HG02678 (cell line): ENCODE measurements around the gene GTF2IRD1.
"Not testable (repeated sequence)": the region's sequence is repeated elsewhere in the genome, so short reads cannot be mapped to it uniquely, and the experiment has no call there.

Experiments
- ATAC-seq: cut with Tn5 transposase; IDR thresholded peaks from one replicate; pipeline ENCODE4 v1.9.1; 2021; ENCODE audit warnings: mild to moderate bottlenecking, moderate library complexity; ENCODE audit not compliant: unreplicated experiment

Gene GTF2IRD1

DNA sequence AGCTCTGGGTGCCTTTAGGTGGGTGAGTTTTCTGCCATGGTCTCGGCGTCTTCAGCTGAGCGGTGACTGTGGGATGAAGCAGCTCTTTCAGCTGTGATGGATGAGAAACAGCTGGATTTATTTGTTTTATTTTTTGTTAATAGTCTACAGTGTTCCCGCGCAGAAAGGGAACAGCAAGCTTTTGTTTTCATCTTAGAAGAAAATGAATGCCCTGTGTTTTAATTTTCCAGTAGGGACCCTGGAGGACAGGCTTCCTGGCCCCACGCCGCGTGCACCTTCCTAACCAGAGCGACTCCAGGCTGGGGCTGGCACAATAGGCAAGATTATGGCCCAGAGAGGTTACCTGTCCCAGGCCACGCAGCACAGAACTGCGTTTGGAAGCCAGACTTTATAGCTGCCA is 57.6 kb downstream of the GTF2IRD1 start:
- ATAC-seq = no peak

DNA sequence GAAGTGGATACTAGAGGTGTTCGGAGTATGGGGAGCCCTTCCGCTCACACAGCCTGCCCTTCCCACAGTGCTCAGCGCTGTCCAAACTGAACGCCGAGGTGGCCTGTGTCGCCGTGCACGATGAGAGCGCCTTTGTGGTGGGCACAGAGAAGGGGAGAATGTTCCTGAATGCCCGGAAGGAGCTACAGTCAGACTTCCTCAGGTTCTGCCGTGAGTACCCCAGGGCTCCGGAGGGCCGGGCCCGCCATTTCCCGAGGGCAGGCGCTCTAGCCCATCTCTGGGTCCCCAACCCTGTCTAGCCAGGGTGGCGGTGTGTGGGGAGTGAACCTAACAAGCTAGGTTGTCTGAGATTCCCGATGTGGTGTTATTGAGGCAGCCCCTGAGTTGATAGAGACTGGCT is 59.1 kb downstream of the GTF2IRD1 start:
- no peak for ATAC-seq

DNA sequence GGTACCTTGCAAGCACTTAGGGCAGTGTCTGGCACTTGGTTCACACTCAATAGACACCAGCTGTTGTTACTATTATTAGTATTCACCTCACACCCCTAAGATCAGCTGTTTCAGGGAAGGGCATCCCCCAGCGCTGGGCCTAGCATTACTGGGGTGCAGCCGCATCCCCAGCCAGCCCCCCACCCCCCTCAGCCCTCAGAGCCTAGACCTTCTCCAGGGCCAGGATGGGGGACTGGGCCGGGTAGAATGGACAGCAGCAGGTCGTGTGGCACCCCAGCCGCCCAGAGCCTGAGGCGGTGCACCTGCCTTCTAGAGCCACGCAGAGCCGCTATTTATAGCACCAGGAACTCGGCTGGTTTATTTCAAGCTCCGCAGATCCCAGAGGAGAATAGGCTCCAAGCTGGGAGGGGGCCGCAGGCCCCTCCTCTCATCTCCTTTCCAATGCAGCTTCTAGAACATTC is 60.5 kb downstream of the GTF2IRD1 start:
- no peak for ATAC-seq

DNA sequence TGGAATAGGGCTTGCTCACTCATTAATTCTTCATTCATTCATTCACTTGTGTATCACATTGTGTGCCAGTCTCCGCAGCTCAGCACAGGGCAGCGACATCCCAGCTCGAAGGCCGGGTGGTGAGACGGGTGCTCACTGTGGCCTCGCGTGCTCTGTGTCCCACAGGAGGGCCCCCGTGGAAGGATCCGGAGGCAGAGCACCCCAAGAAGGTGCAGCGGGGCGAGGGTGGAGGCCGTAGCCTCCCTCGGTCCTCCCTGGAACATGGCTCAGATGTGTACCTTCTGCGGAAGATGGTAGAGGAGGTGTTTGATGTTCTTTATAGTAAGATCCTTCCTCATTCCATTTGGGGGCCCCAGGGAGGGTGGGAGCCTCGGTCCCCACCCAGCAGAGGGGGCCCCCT is 61.6 kb downstream of the GTF2IRD1 start:
- no peak for ATAC-seq

DNA sequence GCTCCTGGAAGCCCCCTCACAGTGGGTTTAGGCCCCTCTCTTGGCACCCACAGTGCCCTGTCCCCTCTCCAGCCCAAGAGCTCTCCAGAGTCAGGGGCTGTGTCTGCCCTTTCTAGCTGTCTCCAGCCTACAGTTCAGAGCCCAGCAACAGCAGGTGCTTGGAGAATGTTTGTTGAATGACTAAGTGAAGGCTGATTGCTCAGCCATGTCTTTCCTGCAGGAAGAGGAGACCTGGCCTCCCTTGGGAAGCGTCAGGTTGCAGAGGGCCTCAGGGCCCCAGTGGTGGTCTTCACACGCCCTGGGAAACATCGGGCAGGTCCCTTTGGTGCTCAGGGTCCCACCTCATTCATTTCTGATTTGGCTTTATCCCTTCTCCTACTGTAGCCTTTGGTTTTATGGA is 62.5 kb downstream of the GTF2IRD1 start:
- no peak for ATAC-seq

DNA sequence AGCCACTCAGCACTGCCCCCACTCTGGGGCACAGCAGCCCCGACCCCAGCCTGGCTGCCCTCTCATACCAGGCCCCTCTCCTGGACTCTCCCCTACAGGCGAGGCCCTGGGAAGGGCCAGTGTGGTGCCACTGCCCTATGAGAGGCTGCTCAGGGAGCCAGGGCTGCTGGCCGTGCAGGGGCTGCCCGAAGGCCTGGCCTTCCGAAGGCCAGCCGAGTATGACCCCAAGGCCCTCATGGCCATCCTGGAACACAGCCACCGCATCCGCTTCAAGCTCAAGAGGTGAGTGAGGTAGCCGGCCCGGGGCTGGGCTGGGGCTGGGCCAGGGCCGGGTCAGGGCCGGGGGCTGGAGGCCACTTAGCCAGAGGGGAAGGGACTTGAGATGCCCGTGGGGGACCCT is 64.3 kb downstream of the GTF2IRD1 start:
- ATAC-seq = no peak

DNA sequence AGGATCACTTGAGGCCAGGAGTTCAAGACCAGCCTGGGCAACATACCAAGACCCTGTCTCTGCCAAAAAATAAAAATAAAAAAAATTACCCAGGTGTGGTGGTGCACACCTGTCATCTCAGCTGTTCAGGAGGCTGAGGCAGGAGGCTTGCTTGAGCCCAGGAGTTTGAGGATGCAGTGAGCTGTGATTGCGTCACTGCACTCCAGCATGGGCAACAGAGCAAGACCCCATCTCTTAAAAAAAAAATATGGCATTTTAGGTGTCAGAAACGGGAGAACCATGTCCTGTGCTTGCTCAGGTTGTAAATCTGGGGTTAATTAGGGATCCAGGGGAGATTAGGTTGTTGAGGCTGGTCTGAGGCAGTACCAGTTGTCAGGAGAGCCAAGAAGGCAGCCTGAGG is 64.9 kb downstream of the GTF2IRD1 start:
- ATAC-seq = no peak

DNA sequence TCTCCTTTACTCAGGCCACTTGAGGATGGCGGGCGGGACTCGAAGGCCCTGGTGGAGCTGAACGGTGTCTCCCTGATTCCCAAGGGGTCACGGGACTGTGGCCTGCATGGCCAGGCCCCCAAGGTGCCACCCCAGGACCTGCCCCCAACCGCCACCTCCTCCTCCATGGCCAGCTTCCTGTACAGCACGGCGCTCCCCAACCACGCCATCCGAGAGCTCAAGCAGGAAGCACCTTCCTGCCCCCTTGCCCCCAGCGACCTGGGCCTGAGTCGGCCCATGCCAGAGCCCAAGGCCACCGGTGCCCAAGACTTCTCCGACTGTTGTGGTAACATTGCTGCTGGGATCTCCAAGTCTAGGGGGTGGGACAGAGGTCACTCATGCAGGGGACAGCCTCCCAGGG is 65.7 kb downstream of the GTF2IRD1 start:
- no peak for ATAC-seq

DNA sequence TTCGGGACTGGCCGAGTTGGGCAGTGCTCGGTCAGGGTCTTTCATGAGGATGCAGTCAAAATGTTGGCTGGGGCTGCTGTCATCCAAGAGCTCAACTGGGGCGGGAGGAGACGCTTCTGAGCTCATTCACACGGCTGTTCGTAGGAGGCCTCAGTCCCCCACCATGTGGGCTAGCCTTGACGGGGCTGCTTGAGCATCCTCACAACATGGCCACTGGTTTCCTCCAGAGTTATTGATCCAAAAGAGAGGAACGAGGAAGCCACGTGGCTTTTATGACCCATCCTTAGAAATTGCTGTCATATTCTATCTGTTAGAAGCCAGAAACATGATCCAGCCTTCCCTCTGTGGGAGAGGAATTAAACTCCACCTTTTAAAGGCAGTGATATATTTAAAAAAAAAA is 68.1 kb downstream of the GTF2IRD1 start:
- ATAC-seq = no peak

DNA sequence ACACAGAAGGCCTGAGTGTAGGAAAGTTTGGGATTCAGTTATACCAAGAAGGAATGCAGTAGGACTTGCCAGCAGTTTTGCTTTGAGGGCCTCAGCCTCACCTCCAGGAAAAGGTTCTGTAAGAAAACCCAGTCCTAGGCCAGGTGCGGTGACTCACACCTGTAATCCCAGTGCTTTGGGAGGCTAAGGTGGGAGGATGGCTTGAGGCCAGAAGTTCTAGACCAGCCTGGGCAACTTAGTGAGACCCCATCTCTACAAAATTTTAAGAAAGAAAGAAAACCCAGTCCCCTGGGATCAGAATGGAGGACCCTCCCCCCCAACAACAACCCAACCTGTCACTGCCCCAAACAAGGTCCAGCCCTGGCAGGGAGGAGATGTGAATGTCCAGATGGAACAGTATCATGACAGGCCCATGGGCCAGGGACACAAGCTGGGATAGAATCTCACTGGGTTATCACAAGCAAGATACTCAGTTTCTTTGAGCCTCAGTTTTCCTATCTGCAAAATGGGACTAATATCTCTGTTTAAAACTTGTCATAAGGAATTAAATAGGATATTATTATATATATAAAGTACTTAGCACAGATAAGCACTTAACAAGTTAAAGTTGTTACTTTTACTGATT is 68.7 kb downstream of the GTF2IRD1 start:
- ATAC-seq = no peak

DNA sequence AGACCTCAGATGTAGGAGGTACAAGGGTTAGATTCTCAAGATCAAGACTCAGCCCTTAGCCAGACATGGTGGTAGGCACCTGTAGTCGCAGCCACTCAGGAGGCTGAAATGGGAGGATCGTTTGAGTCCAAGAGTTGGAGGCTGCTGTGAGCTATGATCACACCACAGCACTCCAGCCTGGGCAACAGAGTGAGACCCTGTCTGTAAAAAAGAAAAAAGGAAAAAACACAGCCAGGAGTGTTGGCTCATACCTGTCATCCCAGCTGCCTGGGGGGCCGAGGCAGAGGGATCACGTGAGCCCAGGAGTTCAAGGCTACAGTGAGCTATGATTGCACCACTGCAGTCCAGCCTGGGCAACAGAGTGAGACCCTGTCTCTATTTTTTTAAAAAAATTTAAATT is 69.3 kb downstream of the GTF2IRD1 start:
- ATAC-seq = no peak

DNA sequence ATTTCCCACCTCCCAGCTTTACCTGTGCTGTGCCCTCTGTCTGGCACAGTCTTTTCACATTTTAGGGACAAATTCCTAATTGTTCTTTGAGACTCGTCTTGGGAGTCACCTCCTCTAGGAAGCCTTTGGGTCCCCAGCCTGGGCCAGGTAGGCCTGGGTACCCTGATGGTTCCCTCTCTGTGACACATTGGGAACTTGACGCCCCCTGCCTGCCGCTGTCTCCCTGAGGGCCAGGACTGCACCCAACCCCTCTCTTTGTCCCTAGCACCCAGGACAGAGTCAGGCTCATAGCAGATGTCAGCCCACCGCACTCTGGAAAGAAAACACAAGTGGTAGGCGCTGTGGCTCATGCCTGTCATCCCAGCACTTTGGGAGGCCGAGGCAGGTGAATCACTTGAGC is 71.4 kb downstream of the GTF2IRD1 start:
- no peak for ATAC-seq

DNA sequence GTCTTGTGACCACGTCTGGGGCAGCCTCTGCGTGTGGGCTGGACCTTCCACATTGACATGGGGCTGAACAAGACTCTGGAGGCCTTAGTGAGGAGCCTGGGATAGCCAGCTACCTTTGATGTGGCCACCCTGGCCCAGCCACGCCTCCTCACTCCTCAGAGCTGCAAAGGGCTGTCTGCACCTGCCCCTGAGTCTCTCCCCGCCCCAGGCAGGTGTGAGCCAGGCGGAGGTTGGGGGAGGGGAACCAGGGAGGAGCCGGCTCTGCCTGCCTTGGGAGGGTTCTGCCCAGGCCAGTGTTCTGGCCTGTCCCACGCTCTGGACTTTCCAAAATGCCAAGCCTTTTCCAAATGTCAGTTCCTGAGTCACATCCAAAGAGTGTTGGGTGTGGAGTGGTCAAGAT is 72.2 kb downstream of the GTF2IRD1 start:
- ATAC-seq = no peak

DNA sequence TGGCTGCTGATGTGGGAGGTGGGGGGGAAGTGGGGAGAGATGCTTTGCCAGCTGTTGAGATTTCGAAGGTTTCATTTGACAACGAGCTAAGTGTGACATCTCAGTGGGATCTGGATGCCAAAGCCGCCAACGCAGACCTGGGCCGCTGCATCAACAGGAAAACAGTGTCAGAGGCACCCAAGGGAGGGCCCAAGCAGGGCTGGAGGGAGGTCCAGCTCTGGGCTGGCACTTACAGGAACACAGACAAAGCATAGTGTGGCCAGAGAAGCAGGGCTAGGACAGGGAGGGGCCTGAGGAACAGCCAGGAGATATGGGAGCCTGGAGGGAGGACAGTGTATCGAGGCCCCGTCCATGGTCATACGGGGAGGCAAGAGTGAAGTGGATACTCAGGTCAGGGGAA is 73.1 kb downstream of the GTF2IRD1 start:
- ATAC-seq = no peak

DNA sequence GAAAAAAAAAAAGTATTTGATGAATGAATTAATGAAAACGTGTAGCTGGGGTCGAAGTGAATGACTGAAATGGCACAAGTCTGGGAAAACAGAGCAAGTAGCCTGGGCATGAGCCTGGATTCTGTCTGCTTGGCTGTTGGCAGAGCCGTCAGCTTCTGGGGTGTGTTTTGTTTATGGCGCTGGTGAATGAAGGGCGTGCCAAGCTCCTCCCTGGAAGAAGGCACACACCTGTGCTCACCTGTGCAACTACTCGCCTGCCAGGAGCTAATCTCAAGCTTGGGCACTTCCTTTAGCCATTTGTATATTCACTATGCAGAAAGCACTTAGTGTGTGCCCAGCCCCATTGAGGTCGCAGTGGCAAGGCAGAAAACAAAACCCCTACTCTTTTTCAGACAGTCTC is 74.1 kb downstream of the GTF2IRD1 start:
- no peak for ATAC-seq

DNA sequence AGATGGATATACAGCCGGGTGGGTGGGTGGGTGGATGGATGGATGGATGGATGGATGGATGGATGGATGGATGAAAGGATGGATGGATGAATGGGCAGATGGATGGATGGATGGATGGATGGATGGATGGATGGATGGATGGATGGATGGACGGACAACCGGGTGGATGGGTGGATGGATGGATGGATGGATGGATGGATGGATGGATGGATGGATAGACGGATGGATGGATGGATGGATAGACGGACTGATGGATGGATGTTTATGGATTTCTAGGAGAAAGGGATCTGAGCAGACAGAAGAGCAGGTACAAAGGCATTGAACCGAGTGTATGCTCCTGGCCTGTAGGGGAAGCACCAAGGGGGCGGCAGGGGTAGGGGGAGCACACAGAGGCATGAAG is 75.1 kb downstream of the GTF2IRD1 start:
- not testable (repeated sequence) for ATAC-seq

DNA sequence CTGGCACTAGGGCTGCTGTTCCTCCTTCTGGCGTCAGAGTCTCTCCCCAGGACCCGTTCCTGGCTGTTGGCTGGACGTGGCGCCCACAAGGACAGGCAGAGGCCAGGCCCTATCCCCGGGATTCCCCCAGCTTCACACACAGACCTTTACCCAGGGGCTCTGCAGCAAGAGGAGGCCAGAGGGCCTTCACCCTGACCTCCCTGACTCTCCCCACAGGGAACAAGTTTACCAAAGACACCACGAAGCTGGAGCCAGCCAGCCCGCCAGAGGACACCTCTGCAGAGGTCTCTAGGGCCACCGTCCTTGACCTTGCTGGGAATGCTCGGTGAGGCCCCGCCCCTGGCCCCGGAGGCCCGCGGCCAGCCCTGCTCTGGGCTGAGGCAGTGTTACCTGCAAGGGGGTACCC is 82.2 kb downstream of the GTF2IRD1 start:
- no peak for ATAC-seq

DNA sequence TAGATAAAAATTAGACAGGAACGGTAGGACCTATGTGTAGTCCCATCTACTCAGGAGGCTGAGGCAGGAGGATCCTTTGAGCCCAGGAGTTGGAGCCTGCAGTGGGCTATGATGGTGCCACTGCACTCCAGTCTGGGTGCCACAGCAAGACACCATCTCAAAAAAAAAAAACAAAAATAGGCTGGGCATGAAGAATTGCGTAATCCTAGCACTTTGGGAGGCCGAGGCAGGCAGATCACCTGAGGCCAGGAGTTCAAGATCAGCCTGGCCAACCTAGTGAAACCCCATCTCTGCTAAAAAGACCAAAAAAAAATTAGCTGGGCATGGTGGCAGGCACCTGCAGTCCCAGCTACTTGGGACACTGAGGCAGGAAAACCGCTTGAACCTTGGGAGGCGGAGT is 88.2 kb downstream of the GTF2IRD1 start:
- not testable (repeated sequence) for ATAC-seq

DNA sequence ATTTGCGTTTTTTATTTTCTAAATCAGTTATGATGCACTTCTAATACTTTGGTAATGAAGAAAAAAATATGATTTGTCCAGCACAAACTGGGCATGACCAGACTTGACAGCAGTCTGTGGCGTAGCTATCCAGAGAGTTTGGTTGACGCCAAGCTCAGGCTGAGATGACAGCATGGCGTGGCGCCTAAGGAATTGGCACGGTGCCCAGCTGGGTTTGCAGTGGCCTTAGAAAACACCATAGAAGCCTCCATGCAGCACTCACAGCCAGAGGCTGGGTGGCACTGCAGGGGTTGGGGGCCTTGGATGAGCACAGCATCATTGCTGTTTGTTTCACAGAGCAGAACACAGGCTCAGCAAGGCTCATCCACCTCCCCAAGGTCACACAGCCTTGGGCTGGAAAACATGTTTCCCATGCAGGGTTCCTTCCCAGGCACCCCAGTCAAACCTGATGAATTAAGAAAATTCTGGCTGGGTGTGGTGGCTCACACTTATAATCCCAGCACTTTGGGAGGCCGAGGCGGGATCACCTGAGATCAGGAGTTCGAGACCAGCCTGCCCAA is 88.9 kb downstream of the GTF2IRD1 start:
- ATAC-seq = no peak

DNA sequence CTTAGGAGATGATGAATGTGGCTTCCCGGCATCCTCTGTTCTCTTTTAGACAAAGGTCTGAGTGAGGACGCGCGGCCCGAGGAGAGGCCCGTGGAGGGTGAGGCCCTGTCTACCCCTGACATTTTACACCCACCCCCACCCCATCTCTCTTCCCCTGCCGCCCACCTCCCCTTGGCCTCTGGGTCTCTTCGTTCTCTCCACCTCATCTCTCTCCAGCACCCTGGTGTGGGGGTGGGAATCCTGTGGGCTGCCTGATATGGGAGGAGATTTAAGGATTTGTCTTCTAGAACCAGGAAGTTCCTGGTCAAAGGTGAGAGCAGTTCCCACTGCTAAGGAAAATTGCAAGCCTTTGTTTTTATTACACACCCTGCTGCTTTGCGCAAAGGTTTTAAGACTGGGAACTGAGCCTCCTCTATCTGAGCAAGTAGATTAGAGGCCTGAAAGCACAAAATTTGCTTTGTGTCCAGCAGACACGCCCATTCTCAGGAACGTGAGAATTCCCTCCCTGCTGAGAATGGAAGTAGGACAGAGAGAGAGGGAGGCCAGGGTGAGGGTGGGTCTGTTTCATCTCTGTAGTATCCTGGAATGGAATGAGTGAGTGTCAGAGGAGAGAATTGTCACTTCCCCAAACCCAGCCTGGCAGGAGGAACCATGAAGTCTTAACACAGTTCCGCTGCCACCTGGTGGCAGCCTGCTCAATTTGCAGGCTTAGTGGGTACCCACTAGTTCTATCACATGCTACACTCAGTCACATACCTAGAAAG is 91.2 kb downstream of the GTF2IRD1 start:
- no peak for ATAC-seq

DNA sequence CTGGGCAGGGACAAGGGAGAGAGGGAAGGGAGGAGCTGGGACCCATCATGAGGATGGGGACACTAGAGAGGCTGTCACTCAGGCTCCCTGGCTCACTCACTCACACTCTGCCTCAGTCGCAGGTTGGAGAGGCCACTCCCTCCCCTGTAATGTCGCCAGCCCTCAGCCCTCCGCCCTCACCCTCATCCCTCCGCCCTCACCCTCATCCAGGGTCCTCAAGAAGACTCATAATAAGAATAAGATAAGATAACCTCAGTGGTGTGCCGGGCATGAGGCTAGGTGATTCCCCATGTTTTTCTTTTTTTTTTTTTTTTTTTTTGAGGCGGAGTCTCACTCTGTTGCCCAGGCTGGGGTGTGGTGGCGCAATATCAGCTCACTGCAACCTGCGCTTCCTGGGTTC is 92.2 kb downstream of the GTF2IRD1 start:
- ATAC-seq = no peak

DNA sequence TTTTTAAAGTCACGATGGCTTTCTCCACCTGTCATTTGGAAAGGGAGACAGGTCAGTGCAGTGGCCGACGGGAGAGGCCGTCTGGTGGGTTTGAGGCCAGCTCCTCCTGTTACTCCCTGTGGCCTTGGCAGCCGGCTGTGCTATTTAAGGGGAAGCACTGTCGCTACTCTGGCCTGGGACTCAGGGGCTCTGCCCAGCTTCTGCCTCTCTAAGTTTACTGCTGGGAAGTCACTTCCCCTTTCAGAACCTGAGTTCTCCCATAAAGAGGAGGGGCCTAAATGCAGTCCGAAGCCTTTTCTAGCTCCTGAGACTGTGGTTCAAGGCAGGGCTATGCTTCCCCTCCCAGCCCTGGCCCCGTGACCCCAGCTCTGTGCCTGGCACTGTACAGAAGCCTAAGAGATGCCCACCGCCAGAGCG is 99.9 kb downstream of the GTF2IRD1 start:
- not testable (repeated sequence) for ATAC-seq
